ENCODE data around the gene OSBPL9.

- TF ChIP-seq EZH2 (optimal IDR thresholded peaks at IDR 0.05; ENCODE audit: low read depth, low read length) (no peak), CTCF (IDR thresholded peaks at IDR 0.05; ENCODE audit: low read length) (no peak), EZH2phosphoT487 (IDR thresholded peaks at IDR 0.05; ENCODE audit: low read length) (no peak)
These were observed 95.7 kb downstream of the OSBPL9 start for GRCh38 chr1:51712590-51712989.

Measured in MM.1S (cell line).